Suprapubic skin (tissue), 4 donors: ENCODE measurements around the gene KCTD10. TPM values are rescaled to one million over a fixed set of nuclear protein-coding genes. Genes with fewer than 3 reads are reported as not detected.

ENCODE experiments used
- DNase-seq, 2 donors: peaks; one replicate each; pipeline ENCODE4 v3.0.0-alpha.2; 2019; ENCODE audit warnings: low spot score in 2 of 2
- H3K27ac ChIP-seq: fragments of 200-600 bp; sonication (generic); one replicate; pipeline ENCODE4 v1.5.1; 2019
- H3K27me3 ChIP-seq: fragments of 200-600 bp; sonication (generic); one replicate; pipeline ENCODE4 v1.5.1; 2019
- H3K36me3 ChIP-seq: fragments of 200-600 bp; sonication (generic); one replicate; pipeline ENCODE4 v1.5.1; 2019
- H3K4me1 ChIP-seq: fragments of 200-600 bp; sonication (generic); one replicate; pipeline ENCODE4 v1.5.1; 2019
- H3K4me3 ChIP-seq: fragments of 200-600 bp; sonication (generic); one replicate; pipeline ENCODE4 v1.5.1; 2019; ENCODE audit warnings: mild to moderate bottlenecking
- H3K9me3 ChIP-seq: fragments of 200-600 bp; sonication (generic); one replicate; pipeline ENCODE4 v1.5.1; 2019
- EP300 ChIP-seq: sonication (generic); formaldehyde crosslinking; IDR thresholded peaks from one replicate; pipeline ENCODE4 v1.6.1; 2017; ENCODE audit warnings: antibody characterized with exemption
- POLR2A ChIP-seq, 2 donors: fragments of 450-650 bp; IDR thresholded peaks; one replicate each; pipeline ENCODE4 v1.6.1; 2017; ENCODE audit warnings: antibody characterized with exemption in 2 of 2, mild to moderate bottlenecking in 2 of 2, moderate library complexity in 2 of 2
- POLR2AphosphoS5 ChIP-seq, 3 donors: sonication (generic); formaldehyde crosslinking; IDR thresholded peaks; one replicate each; pipeline ENCODE4 v1.6.1; 2017; ENCODE audit warnings: antibody characterized with exemption in 3 of 3
- WGBS: methylation state at CpG from one replicate; pipeline ENCODE4 v1.1.5; 2018; 5-methylcytosine and 5-hydroxymethylcytosine counted together
- total RNA-seq, 4 donors: library from RNA; depleted of rRNA; stranded (reverse); fragments of >200 nt; gene quantifications; one replicate each; pipeline ENCODE4 v1.1.0, GENCODE V29; 2016
- TF ChIP-seq, protein P1 (sequence below), 2 donors: fragments of 200-600 bp in 1 of 2; fragments of 450-650 bp in 1 of 2; sonication (generic) in 1 of 2; IDR thresholded peaks; one replicate each; pipeline ENCODE4 v1.5.1; 2016 to 2019; ENCODE audit warnings: antibody characterized with exemption in 2 of 2, mild to moderate bottlenecking in 1 of 2, moderate library complexity in 1 of 2

The KCTD10 gene
- total RNA-seq, 4 donors from 2014 or later: 34.7 to 56.3 (median 41.7) TPM

DNA sequence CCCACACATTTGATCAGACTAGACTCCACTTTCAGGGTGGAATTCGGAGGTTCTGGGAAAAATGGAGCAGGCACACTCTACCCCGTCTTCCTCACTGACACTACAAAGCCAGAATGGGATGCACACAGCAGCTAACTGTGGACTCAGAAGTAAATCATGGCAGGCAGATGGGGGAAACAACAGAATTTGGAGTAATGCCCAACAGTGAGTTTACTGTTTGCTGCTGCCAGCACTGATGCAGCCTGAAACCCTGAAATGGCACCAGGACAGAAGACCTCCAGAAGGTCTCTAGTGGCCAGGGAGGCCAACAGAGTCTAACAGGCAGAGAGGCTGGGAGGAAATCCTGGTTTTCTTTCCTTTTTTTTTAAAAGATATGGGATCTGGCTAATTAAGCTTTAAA lies 24.6 kb downstream of the KCTD10 start:
- 81% methylated on average over 2 of the region's 2 CpGs for WGBS
- no peak for DNase-seq
- H3K4me3 ChIP-seq: no peak overlapping the region
- TF ChIP-seq POLR2A (IDR thresholded peaks at IDR 0.05): no peak
- TF ChIP-seq, protein P1, sequence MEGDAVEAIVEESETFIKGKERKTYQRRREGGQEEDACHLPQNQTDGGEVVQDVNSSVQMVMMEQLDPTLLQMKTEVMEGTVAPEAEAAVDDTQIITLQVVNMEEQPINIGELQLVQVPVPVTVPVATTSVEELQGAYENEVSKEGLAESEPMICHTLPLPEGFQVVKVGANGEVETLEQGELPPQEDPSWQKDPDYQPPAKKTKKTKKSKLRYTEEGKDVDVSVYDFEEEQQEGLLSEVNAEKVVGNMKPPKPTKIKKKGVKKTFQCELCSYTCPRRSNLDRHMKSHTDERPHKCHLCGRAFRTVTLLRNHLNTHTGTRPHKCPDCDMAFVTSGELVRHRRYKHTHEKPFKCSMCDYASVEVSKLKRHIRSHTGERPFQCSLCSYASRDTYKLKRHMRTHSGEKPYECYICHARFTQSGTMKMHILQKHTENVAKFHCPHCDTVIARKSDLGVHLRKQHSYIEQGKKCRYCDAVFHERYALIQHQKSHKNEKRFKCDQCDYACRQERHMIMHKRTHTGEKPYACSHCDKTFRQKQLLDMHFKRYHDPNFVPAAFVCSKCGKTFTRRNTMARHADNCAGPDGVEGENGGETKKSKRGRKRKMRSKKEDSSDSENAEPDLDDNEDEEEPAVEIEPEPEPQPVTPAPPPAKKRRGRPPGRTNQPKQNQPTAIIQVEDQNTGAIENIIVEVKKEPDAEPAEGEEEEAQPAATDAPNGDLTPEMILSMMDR (IDR thresholded peaks at IDR 0.05): no peak
- no peaks in the 10 kb centered on the region for H3K4me1 ChIP-seq
- no peak overlapping the region for H3K27ac ChIP-seq
- H3K36me3 ChIP-seq: peaks cover 88% of the 10 kb centered on the region
- no peaks in the 10 kb centered on the region for H3K9me3 ChIP-seq
- no peaks in the 10 kb centered on the region for H3K27me3 ChIP-seq

DNA sequence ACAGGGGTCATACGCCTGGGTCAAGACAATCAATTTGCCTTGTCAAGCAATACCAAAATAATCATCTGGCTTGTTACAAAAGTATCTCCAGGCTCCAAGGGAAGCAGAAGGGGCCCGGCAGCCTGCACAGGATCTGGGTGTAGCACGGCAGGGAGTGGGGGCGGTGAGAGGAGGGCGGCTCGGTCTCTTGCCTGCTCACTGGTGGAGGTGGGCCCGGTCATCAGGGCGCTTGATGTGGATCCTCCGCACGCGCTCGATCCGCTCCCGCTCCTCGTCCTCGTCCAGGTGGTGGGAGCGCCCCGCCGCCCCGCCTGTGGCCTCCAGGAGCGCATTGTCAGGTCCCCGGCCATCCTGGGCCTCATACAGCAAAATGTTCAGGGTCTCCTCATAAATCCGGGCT lies 25.7 kb downstream of the KCTD10 start:
- H3K4me1 ChIP-seq: no peaks in the 10 kb centered on the region
- H3K36me3 ChIP-seq: peaks cover 88% of the 10 kb centered on the region
- no peak for DNase-seq
- no peak overlapping the region for H3K4me3 ChIP-seq
- H3K27ac ChIP-seq: no peak overlapping the region
- no peak for TF ChIP-seq POLR2A (IDR thresholded peaks at IDR 0.05)
- no peak for TF ChIP-seq EP300
- TF ChIP-seq POLR2AphosphoS5 (IDR thresholded peaks at IDR 0.05): no peak
- TF ChIP-seq, protein P1 (IDR thresholded peaks at IDR 0.05): no peak
- H3K27me3 ChIP-seq: no peaks in the 10 kb centered on the region
- 85% methylated on average over 10 of the region's 23 CpGs for WGBS
- H3K9me3 ChIP-seq: no peaks in the 10 kb centered on the region

DNA sequence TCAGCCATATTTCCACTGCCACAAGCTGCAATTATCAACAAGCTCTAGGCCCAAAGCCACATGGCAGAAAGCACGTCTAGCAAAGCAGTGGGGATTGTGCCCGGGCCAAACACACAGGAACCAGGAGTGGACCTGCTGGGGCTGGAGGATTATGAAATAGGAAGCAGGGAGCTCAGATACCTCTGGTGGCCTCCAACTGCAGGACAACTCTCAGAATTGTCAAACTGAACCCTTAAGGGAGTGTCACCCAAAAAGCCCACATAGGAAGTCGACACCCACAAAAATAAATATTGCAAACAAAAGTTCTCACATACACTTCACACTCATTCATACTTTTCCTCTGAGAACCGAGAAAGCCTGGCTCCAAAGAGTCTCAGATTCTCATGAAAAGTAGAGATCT lies 26.1 kb downstream of the KCTD10 start:
- no peak for DNase-seq
- 76% methylated on average over 4 of the region's 4 CpGs for WGBS
- H3K4me1 ChIP-seq: no peaks in the 10 kb centered on the region
- H3K27ac ChIP-seq: no peak overlapping the region
- TF ChIP-seq, protein P1 (IDR thresholded peaks at IDR 0.05): no peak
- TF ChIP-seq POLR2A (IDR thresholded peaks at IDR 0.05): no peak
- no peak for TF ChIP-seq EP300
- no peak for TF ChIP-seq POLR2AphosphoS5 (IDR thresholded peaks at IDR 0.05)
- H3K9me3 ChIP-seq: no peaks in the 10 kb centered on the region
- H3K36me3 ChIP-seq: peaks cover 88% of the 10 kb centered on the region
- H3K4me3 ChIP-seq: no peak overlapping the region
- no peaks in the 10 kb centered on the region for H3K27me3 ChIP-seq

DNA sequence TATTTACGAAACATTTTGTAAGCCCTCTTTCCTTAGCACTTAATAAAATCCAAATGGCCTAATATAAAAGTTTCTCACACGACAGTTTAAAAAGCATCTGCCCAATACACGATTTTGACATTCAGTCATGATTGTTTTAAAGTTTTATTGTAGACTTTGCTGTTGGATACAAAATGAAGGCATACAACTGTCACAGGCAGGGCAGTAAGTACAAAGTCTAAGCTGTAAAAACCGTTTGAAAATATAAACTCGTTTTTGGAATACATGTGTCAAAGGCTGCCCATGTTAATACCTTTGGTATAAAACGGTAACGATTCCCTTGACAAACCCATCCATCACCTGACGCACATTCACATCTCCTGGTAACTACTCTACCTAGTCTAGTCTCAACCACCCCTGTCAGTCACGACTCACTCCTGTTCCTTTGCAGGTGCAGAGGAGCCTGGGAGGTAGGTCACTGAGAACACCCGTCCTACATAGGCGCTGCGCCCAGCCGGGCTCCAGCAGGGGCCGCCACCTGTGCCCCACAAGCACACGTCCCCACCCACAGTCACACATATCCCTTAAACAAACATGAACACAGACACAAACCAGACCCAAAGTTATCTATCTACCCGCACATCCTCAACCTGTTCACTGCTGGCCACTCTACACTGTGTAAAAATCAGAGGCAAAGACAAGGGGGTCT lies 27.1 kb downstream of the KCTD10 start:
- Histone ChIP-seq H3K4me3 (no peak overlapping the region), H3K9me3 (no peaks in the 10 kb centered on the region), H3K27ac (no peak overlapping the region), H3K4me1 (no peaks in the 10 kb centered on the region), H3K27me3 (no peaks in the 10 kb centered on the region), H3K36me3 (peaks cover 84% of the 10 kb centered on the region)
- DNase-seq: no peak
- 86% methylated on average over 16 of the region's 16 CpGs for WGBS
- TF ChIP-seq POLR2A (IDR thresholded peaks at IDR 0.05) (no peak), POLR2AphosphoS5 (IDR thresholded peaks at IDR 0.05) (no peak), EP300 (no peak)
- TF ChIP-seq, protein P1 (IDR thresholded peaks at IDR 0.05): no peak

DNA sequence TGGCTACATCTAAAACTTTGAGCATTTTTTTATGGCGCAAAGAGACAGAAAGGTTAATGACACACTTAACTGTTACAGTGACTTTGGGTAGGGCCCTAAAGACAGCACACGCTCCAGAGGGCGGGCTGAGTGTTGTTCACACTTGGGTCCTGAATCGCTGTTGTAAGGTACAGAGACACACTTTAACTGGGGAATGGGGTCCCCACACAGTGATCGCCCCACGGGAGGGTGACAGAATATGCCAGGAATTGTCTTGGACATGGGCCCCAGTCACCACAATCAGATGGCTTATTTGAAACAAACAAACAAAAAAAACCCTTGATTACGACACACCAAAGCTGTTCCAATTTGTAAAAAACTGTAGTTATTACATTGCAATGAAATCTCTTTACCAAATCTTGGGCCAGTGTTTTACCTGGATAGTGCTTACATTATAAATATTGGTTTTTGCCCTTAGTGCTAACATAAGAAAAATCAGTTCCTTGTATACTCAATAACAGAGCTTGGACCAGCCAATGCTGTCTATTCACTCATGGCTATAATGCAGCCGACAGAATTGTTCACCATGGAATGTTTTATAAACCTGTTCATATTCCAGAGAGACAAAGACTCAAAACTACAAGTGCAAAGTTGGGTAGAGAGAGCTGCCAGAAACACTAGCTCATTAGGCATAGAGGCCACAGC lies 28.3 kb downstream of the KCTD10 start:
- H3K27ac ChIP-seq: no peak overlapping the region
- 91% methylated on average over 8 of the region's 8 CpGs for WGBS

More for the DNA sequence above, 28.3 kb downstream of the KCTD10 start:
- Histone ChIP-seq H3K36me3 (peaks cover 73% of the 10 kb centered on the region), H3K9me3 (no peaks in the 10 kb centered on the region), H3K27me3 (no peaks in the 10 kb centered on the region), H3K4me3 (no peak overlapping the region), H3K4me1 (peaks cover 8% of the 10 kb centered on the region)
- TF ChIP-seq EP300: no peak
- no peak for TF ChIP-seq POLR2A (IDR thresholded peaks at IDR 0.05)
- TF ChIP-seq, protein P1 (IDR thresholded peaks at IDR 0.05): no peak
- no peak for TF ChIP-seq POLR2AphosphoS5 (IDR thresholded peaks at IDR 0.05)
- DNase-seq: no peak
